Mesenchymal stem cell (in vitro differentiated cells and primary cell): ENCODE measurements around the gene CHST12.

Experiments used
- DNase-seq: peaks from one replicate; pipeline ENCODE4 v3.0.0-alpha.2; 2013
- H2AFZ ChIP-seq: one replicate; pipeline ENCODE4 v1.6.1; 2013; ENCODE audit warnings: low read depth, mild to moderate bottlenecking, control low read depth, inconsistent platforms, low read length, moderate library complexity
- H2AK5ac ChIP-seq: 2 replicates; pipeline ENCODE4 v1.6.1; 2013; ENCODE audit warnings: low read length, moderate library complexity, mild to moderate bottlenecking, inconsistent platforms; ENCODE audit not compliant: severe bottlenecking
- H2BK120ac ChIP-seq: one replicate; pipeline ENCODE4 v1.6.1; 2013; ENCODE audit warnings: low read depth, mild to moderate bottlenecking, inconsistent platforms, low read length, moderate library complexity
- H2BK12ac ChIP-seq, 2 experiments: one replicate each; pipeline ENCODE4 v1.6.1; 2013; ENCODE audit warnings: inconsistent platforms in 2 of 2, low read length in 2 of 2, mild to moderate bottlenecking in 2 of 2, moderate library complexity in 2 of 2, control low read depth in 1 of 2
- H2BK15ac ChIP-seq: one replicate; pipeline ENCODE4 v1.6.1; 2013; ENCODE audit warnings: mild to moderate bottlenecking, low read depth, inconsistent platforms; ENCODE audit not compliant: poor library complexity, severe bottlenecking
- H2BK5ac ChIP-seq: 2 replicates; pipeline ENCODE4 v1.6.1; 2013; ENCODE audit warnings: low read depth, mild to moderate bottlenecking, low read length, control low read depth, inconsistent platforms; ENCODE audit not compliant: poor library complexity, severe bottlenecking
- H3K14ac ChIP-seq, 2 experiments: one replicate each; pipeline ENCODE4 v1.6.1; 2013; ENCODE audit warnings: inconsistent platforms in 2 of 2, low read length in 2 of 2, control low read depth in 1 of 2, mild to moderate bottlenecking in 1 of 2, moderate library complexity in 1 of 2
- H3K18ac ChIP-seq, 2 experiments: one replicate each; pipeline ENCODE4 v1.6.1; 2013; ENCODE audit warnings: inconsistent platforms in 2 of 2, low read length in 2 of 2, control low read depth in 1 of 2, low read depth in 1 of 2, mild to moderate bottlenecking in 1 of 2
- H3K23ac ChIP-seq, 2 experiments: one replicate each; pipeline ENCODE4 v1.6.1; 2013; ENCODE audit warnings: inconsistent platforms in 2 of 2, low read length in 2 of 2, mild to moderate bottlenecking in 2 of 2, moderate library complexity in 2 of 2, control low read depth in 1 of 2
- H3K27ac ChIP-seq: 2 replicates; pipeline ENCODE4 v1.5.1; 2013; ENCODE audit warnings: mild to moderate bottlenecking, moderate library complexity, low read length, control low read depth, inconsistent platforms; ENCODE audit not compliant: poor library complexity, severe bottlenecking
- H3K27me3 ChIP-seq, 2 experiments: 2 replicates each; pipeline versions ENCODE4 v1.6.1 to v1.7.0; 2013; ENCODE audit warnings: low read length in 2 of 2, mild to moderate bottlenecking in 2 of 2, moderate library complexity in 2 of 2, control low read depth in 1 of 2, inconsistent platforms in 1 of 2; ENCODE audit not compliant: control insufficient read depth in 1 of 2, insufficient read depth in 1 of 2
- H3K36me3 ChIP-seq, 2 experiments: 2 replicates each; pipeline versions ENCODE4 v1.6.1 to v1.7.0; 2013; ENCODE audit warnings: low read length in 2 of 2, control low read depth in 1 of 2, inconsistent platforms in 1 of 2, low read depth in 1 of 2, mild to moderate bottlenecking in 1 of 2; ENCODE audit not compliant: insufficient read depth in 2 of 2, control insufficient read depth in 1 of 2
- H3K4ac ChIP-seq, 2 experiments: one replicate each; pipeline ENCODE4 v1.6.1; 2013; ENCODE audit warnings: inconsistent platforms in 2 of 2, low read length in 2 of 2, mild to moderate bottlenecking in 2 of 2, moderate library complexity in 2 of 2, control low read depth in 1 of 2, low read depth in 1 of 2
- H3K4me1 ChIP-seq: 2 replicates; pipeline ENCODE4 v1.6.1; 2013; ENCODE audit warnings: low read depth, low read length, control low read depth; ENCODE audit not compliant: control insufficient read depth, insufficient read depth
- H3K4me2 ChIP-seq: 2 replicates; pipeline ENCODE4 v1.6.1; 2013; ENCODE audit warnings: low read length, mild to moderate bottlenecking, inconsistent platforms; ENCODE audit not compliant: poor library complexity, severe bottlenecking
- H3K4me3 ChIP-seq, 2 experiments: 2 replicates each; pipeline versions ENCODE4 v1.5.1 to v1.7.0; 2013; ENCODE audit warnings: low read length in 2 of 2, mild to moderate bottlenecking in 2 of 2, control low read depth in 1 of 2, low read depth in 1 of 2; ENCODE audit not compliant: insufficient read depth in 1 of 2
- H3K79me1 ChIP-seq: replicated peaks from 2 replicates; pipeline ENCODE4 v1.6.1; 2013; ENCODE audit warnings: mild to moderate bottlenecking, control low read depth, low read length, inconsistent platforms; ENCODE audit not compliant: poor library complexity, severe bottlenecking
- H3K9ac ChIP-seq: 2 replicates; pipeline ENCODE4 v1.7.0; 2013; ENCODE audit warnings: mild to moderate bottlenecking, low read length, moderate library complexity
- H3K9me3 ChIP-seq: 2 replicates; pipeline ENCODE4 v1.7.0; 2013; ENCODE audit warnings: mild to moderate bottlenecking, low read length; ENCODE audit not compliant: control insufficient read depth
- H4K8ac ChIP-seq: one replicate; pipeline ENCODE4 v1.6.1; 2013; ENCODE audit warnings: inconsistent platforms, mild to moderate bottlenecking, low read length, moderate library complexity
- H4K91ac ChIP-seq: one replicate; pipeline ENCODE4 v1.6.1; 2013; ENCODE audit warnings: mild to moderate bottlenecking, low read length, inconsistent platforms
- WGBS: methylation state at CpG from one replicate; pipeline ENCODE4 v1.1.7; 2013; ENCODE audit warnings: mixed read lengths; 5-methylcytosine and 5-hydroxymethylcytosine counted together

The CHST12 gene

GRCh38 chr7:2462731-2463130 lies 59.3 kb downstream of the CHST12 start:
- Histone ChIP-seq H2AFZ (no peak overlapping the region), H2BK120ac (no peak overlapping the region), H3K9ac (no peak overlapping the region), H2AK5ac (no peak overlapping the region), H2BK12ac (no peak overlapping the region), H3K18ac (no peak overlapping the region), H3K4ac (no peak overlapping the region), H3K79me1 (no peaks in the 10 kb centered on the region), H3K4me1 (peaks cover 7% of the 10 kb centered on the region), H2BK5ac (no peak overlapping the region), H3K4me2 (no peak overlapping the region), H2BK15ac (no peak overlapping the region), H3K27me3 (peaks cover 0 to 7% of the 10 kb centered on the region in 2 experiments), H3K27ac (no peak overlapping the region), H3K9me3 (no peaks in the 10 kb centered on the region), H4K91ac (no peak overlapping the region), H4K8ac (no peak overlapping the region), H3K23ac (no peak overlapping the region), H3K4me3 (no peak overlapping the region), H3K14ac (no peak overlapping the region), H3K36me3 (no peaks in the 10 kb centered on the region)
- DNase-seq, result no peak
- 79% methylated on average over 3 of the region's 3 CpGs for WGBS

- H3K9me3 ChIP-seq, result no peaks in the 10 kb centered on the region
- H3K4ac ChIP-seq, result no peak overlapping the region
- no peak overlapping the region for H2BK5ac ChIP-seq
- H2BK15ac ChIP-seq, result no peak overlapping the region
- H2BK12ac ChIP-seq, result no peak overlapping the region
- no peak overlapping the region for H3K9ac ChIP-seq
- no peak overlapping the region for H3K14ac ChIP-seq
- H4K91ac ChIP-seq, result no peak overlapping the region
- no peak overlapping the region for H2AFZ ChIP-seq
- H3K4me3 ChIP-seq, result no peak overlapping the region
- no peaks in the 10 kb centered on the region for H3K36me3 ChIP-seq
- no peak overlapping the region for H3K27ac ChIP-seq
- H2BK120ac ChIP-seq, result no peak overlapping the region
- 82% methylated on average over 9 of the region's 12 CpGs for WGBS
- peaks cover 7% of the 10 kb centered on the region for H3K4me1 ChIP-seq
- H3K79me1 ChIP-seq, result no peaks in the 10 kb centered on the region
- no peak overlapping the region for H3K18ac ChIP-seq
- no peak overlapping the region for H3K23ac ChIP-seq
- no peak overlapping the region for H4K8ac ChIP-seq
- H3K4me2 ChIP-seq, result no peak overlapping the region
- peaks cover 0 to 20% of the 10 kb centered on the region in 2 experiments for H3K27me3 ChIP-seq
- H2AK5ac ChIP-seq, result no peak overlapping the region
- no peak for DNase-seq
Measured at GRCh38 chr7:2465928-2466327, 62.5 kb downstream of the CHST12 start.

DNA sequence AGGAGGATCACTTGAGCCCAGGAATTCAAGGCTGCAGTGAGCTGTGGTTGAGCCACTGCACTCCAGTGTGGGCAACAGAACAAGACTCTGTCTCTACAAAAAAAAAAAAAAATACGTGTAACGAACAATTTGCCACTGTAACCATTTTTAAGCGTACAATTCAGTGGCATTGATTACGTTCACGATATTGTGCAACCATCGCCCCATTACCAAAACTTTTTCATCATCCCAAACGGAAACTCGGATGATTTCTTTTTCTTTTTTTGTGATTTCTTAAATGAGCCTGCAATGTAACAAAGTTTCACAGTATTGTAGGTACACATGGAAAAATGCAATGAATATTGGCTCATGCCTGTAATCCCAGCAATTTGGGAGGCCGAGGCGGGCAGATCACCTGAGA lies 63.3 kb downstream of the CHST12 start:
- H3K27ac ChIP-seq, result no peak overlapping the region
- H3K4ac ChIP-seq, result no peak overlapping the region
- H3K4me1 ChIP-seq, result peaks cover 15% of the 10 kb centered on the region
- H3K4me2 ChIP-seq, result no peak overlapping the region
- H2BK120ac ChIP-seq, result no peak overlapping the region
- H3K9ac ChIP-seq, result no peak overlapping the region
- no peaks in the 10 kb centered on the region for H3K79me1 ChIP-seq
- no peak overlapping the region for H3K23ac ChIP-seq
- peaks cover 0 to 24% of the 10 kb centered on the region in 2 experiments for H3K27me3 ChIP-seq
- no peaks in the 10 kb centered on the region for H3K9me3 ChIP-seq
- no peak overlapping the region for H4K8ac ChIP-seq
- no peak overlapping the region for H2BK5ac ChIP-seq
- no peak overlapping the region for H2AK5ac ChIP-seq
- WGBS, result 92% methylated on average over 8 of the region's 10 CpGs
- H2BK15ac ChIP-seq, result no peak overlapping the region
- H4K91ac ChIP-seq, result no peak overlapping the region
- H2BK12ac ChIP-seq, result no peak overlapping the region
- no peak overlapping the region for H3K18ac ChIP-seq
- no peak for DNase-seq
- no peak overlapping the region for H3K4me3 ChIP-seq
- no peak overlapping the region for H3K14ac ChIP-seq
- H3K36me3 ChIP-seq, result no peaks in the 10 kb centered on the region
- no peak overlapping the region for H2AFZ ChIP-seq

- H3K23ac ChIP-seq, result peak overlapping the region in 1 of 2 experiments; percentile 34
- 86% methylated on average over 7 of the region's 7 CpGs for WGBS
- no peaks in the 10 kb centered on the region for H3K79me1 ChIP-seq
- DNase-seq, result no peak
- H3K4me1 ChIP-seq, result peaks cover 16% of the 10 kb centered on the region
- no peak overlapping the region for H2BK5ac ChIP-seq
- peaks cover 0 to 17% of the 10 kb centered on the region in 2 experiments for H3K27me3 ChIP-seq
- no peak overlapping the region for H3K9ac ChIP-seq
- no peak overlapping the region for H2BK120ac ChIP-seq
- H3K4me3 ChIP-seq, result no peak overlapping the region
- peak overlapping the region; percentile 25 for H4K91ac ChIP-seq
- H3K18ac ChIP-seq, result no peak overlapping the region
- H3K27ac ChIP-seq, result no peak overlapping the region
- no peak overlapping the region for H2AFZ ChIP-seq
- no peak overlapping the region for H2BK12ac ChIP-seq
- no peak overlapping the region for H3K14ac ChIP-seq
- no peak overlapping the region for H4K8ac ChIP-seq
- H3K36me3 ChIP-seq, result no peaks in the 10 kb centered on the region
- no peak overlapping the region for H3K4me2 ChIP-seq
- H3K4ac ChIP-seq, result no peak overlapping the region
- H3K9me3 ChIP-seq, result no peaks in the 10 kb centered on the region
- no peak overlapping the region for H2AK5ac ChIP-seq
- H2BK15ac ChIP-seq, result no peak overlapping the region
Measured at GRCh38 chr7:2468227-2468626, 64.8 kb downstream of the CHST12 start.
